ENCODE measurements around the gene ACOX3.

The ACOX3 gene

GRCh38 chr4:8320386-8320750, 120.2 kb downstream of the ACOX3 start:
- Histone ChIP-seq H3F3A (ENCODE audit: low read depth) (no peaks in the 10 kb centered on the region), H3K4me3 (ENCODE audit: low read length, poor library complexity, severe bottlenecking) (no peak overlapping the region), H3K36me3 (ENCODE audit: insufficient read depth, low read length) (no peaks in the 10 kb centered on the region), H3K4me1 (ENCODE audit: insufficient read depth, low read length, poor library complexity, severe bottlenecking) (no peaks in the 10 kb centered on the region), H4K20me1 (ENCODE audit: insufficient read depth, low read length, poor library complexity, severe bottlenecking) (no peaks in the 10 kb centered on the region), H3K79me2 (ENCODE audit: insufficient read depth, low read length) (no peaks in the 10 kb centered on the region), H3K9me2 (replicated peaks; ENCODE audit: low read depth, low read length) (no peaks in the 10 kb centered on the region), H2AFZ (ENCODE audit: low read length) (no peak overlapping the region), H3K4me2 (ENCODE audit: low read depth, low read length, poor library complexity, severe bottlenecking) (no peak overlapping the region), H3K9me3 (ENCODE audit: insufficient read depth, low read depth, low read length) (no peaks in the 10 kb centered on the region), H3K27me3 (ENCODE audit: insufficient read depth, low read length, poor library complexity, severe bottlenecking) (no peaks in the 10 kb centered on the region), H3K9ac (ENCODE audit: low read depth, low read length, poor library complexity, severe bottlenecking) (no peak overlapping the region)
- TF ChIP-seq EZH2phosphoT487 (IDR thresholded peaks at IDR 0.05; ENCODE audit: borderline replicate concordance) (no peak), CTCF (conservative IDR thresholded peaks at IDR 0.05; ENCODE audit: low read length) (no peak)

GRCh38 chr4:8319731-8320385, 120.7 kb downstream of the ACOX3 start:
- H3K9me3 ChIP-seq (ENCODE audit: insufficient read depth, low read depth, low read length), result no peaks in the 10 kb centered on the region
- no peak overlapping the region for H3K4me3 ChIP-seq (ENCODE audit: low read length, poor library complexity, severe bottlenecking)
- no peak overlapping the region for H3K4me2 ChIP-seq (ENCODE audit: low read depth, low read length, poor library complexity, severe bottlenecking)
- no peaks in the 10 kb centered on the region for H3K79me2 ChIP-seq (ENCODE audit: insufficient read depth, low read length)
- H2AFZ ChIP-seq (ENCODE audit: low read length), result no peak overlapping the region
- H3K9ac ChIP-seq (ENCODE audit: low read depth, low read length, poor library complexity, severe bottlenecking), result no peak overlapping the region
- H4K20me1 ChIP-seq (ENCODE audit: insufficient read depth, low read length, poor library complexity, severe bottlenecking), result no peaks in the 10 kb centered on the region
- no peaks in the 10 kb centered on the region for H3F3A ChIP-seq (ENCODE audit: low read depth)
- no peaks in the 10 kb centered on the region for H3K4me1 ChIP-seq (ENCODE audit: insufficient read depth, low read length, poor library complexity, severe bottlenecking)
- H3K9me2 ChIP-seq (replicated peaks; ENCODE audit: low read depth, low read length), result no peaks in the 10 kb centered on the region
- no peak for TF ChIP-seq CTCF (conservative IDR thresholded peaks at IDR 0.05; ENCODE audit: low read length)
- no peak for TF ChIP-seq EZH2phosphoT487 (IDR thresholded peaks at IDR 0.05; ENCODE audit: borderline replicate concordance)
- H3K36me3 ChIP-seq (ENCODE audit: insufficient read depth, low read length), result no peaks in the 10 kb centered on the region
- H3K27me3 ChIP-seq (ENCODE audit: insufficient read depth, low read length, poor library complexity, severe bottlenecking), result no peaks in the 10 kb centered on the region

GRCh38 chr4:8319061-8319460, 121.5 kb downstream of the ACOX3 start:
- H3K9me2 ChIP-seq (replicated peaks; ENCODE audit: low read depth, low read length), result no peaks in the 10 kb centered on the region
- no peaks in the 10 kb centered on the region for H4K20me1 ChIP-seq (ENCODE audit: insufficient read depth, low read length, poor library complexity, severe bottlenecking)
- no peaks in the 10 kb centered on the region for H3K27me3 ChIP-seq (ENCODE audit: insufficient read depth, low read length, poor library complexity, severe bottlenecking)
- no peak overlapping the region for H2AFZ ChIP-seq (ENCODE audit: low read length)
- no peaks in the 10 kb centered on the region for H3F3A ChIP-seq (ENCODE audit: low read depth)
- no peak overlapping the region for H3K4me2 ChIP-seq (ENCODE audit: low read depth, low read length, poor library complexity, severe bottlenecking)
- H3K9me3 ChIP-seq (ENCODE audit: insufficient read depth, low read depth, low read length), result no peaks in the 10 kb centered on the region
- no peaks in the 10 kb centered on the region for H3K4me1 ChIP-seq (ENCODE audit: insufficient read depth, low read length, poor library complexity, severe bottlenecking)
- H3K79me2 ChIP-seq (ENCODE audit: insufficient read depth, low read length), result no peaks in the 10 kb centered on the region
- no peak overlapping the region for H3K9ac ChIP-seq (ENCODE audit: low read depth, low read length, poor library complexity, severe bottlenecking)
- TF ChIP-seq EZH2phosphoT487 (IDR thresholded peaks at IDR 0.05; ENCODE audit: borderline replicate concordance), result no peak
- TF ChIP-seq CTCF (conservative IDR thresholded peaks at IDR 0.05; ENCODE audit: low read length), result no peak
- H3K4me3 ChIP-seq (ENCODE audit: low read length, poor library complexity, severe bottlenecking), result no peak overlapping the region
- no peaks in the 10 kb centered on the region for H3K36me3 ChIP-seq (ENCODE audit: insufficient read depth, low read length)
